SH-SY5Y (cell line): ENCODE measurements around the gene PRUNE1.

ENCODE experiments used
- GATA2 ChIP-seq: IDR thresholded peaks from 2 replicates; pipeline ENCODE4 v1.6.1; 2011; ENCODE audit warnings: mild to moderate bottlenecking, low read depth, low read length
- GATA3 ChIP-seq: IDR thresholded peaks from 2 replicates; pipeline ENCODE4 v1.6.1; 2011; ENCODE audit warnings: low read depth, mild to moderate bottlenecking, low read length, moderate library complexity

DNA sequence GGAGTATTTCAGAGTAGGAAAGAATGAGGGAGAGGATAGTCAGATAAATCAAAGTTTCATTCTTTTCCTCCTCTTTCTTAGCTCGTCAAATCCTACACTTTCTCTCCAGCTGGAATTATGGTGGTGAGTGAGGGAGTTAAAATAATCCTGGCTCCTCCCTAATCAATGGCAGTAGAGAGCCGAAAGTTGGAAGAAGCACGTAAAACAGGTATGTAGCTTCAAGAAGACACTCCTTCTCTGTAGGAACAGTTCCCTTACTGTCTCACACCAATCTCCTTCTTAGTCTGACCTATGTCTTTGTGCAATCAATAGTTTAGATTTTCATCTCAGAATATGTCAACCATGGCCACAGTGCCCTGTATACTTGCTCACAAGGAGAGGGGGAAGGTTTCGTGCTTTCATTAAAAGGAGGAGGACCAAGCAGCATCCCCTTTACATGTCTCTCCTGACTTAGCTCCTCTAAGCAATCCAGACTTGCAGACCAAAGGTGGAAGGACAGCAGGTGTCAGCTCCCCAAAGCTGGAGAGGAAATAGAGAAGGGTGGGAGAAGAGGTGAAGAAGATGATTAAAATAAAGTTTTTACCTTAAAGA lies 2.4 kb upstream of the PRUNE1 start:
- no peak for TF ChIP-seq GATA2
- no peak for TF ChIP-seq GATA3
